ENCODE measurements around the gene LURAP1L.

Gene LURAP1L

DNA sequence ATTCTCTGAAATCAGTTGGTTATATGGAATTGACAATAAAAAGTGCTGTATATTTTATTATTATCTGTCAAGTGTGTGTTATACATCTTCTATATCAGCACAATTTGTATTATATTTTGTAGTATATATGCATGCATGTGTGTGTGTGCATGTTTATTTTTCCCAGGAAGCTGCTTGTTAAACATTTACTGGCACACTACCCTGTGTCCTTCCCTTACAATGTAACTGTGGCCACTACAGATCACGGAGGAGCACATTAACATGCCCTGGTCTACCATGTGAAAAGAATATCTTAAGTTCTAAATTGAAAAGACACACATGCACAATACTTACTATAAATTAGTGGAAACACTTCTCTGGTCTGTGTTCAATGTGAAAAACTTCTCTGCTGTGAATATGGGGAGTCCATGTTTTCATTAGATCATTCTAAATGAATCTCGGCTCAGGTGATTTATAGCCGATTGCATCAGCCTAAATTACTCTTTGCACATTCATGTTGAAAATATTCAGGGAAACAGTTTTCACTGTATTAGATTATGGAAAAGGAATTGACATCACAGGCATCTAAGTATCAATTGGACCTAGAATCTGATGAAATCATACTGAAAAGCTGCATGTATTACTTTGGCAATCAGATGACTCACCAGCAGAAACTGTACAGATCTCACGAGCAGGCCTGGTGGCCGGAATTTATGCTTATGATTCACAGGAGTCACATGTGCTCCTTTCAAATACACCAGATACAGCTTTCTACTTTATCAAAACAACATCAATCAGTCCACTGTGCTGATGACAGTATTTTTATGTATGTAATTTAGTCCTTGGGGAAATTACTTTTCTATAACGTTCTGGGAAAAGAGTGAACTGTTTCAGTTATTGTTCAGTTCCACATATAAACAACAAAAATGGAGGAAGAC, 39.4 kb downstream of the LURAP1L start:
- no peak for DNase-seq

GRCh38 chr9:12814877-12815237, 40.0 kb downstream of the LURAP1L start:
- no peak for DNase-seq

- DNase-seq, result no peak
Measured at GRCh38 chr9:12815888-12816287, 41.1 kb downstream of the LURAP1L start.

- no peak for DNase-seq
Measured at GRCh38 chr9:12816656-12817101, 41.9 kb downstream of the LURAP1L start.

GRCh38 chr9:12817702-12818101, 42.9 kb downstream of the LURAP1L start:
- no peak for DNase-seq

- no peak for DNase-seq
Measured at GRCh38 chr9:12818431-12819000, 43.7 kb downstream of the LURAP1L start.

DNA sequence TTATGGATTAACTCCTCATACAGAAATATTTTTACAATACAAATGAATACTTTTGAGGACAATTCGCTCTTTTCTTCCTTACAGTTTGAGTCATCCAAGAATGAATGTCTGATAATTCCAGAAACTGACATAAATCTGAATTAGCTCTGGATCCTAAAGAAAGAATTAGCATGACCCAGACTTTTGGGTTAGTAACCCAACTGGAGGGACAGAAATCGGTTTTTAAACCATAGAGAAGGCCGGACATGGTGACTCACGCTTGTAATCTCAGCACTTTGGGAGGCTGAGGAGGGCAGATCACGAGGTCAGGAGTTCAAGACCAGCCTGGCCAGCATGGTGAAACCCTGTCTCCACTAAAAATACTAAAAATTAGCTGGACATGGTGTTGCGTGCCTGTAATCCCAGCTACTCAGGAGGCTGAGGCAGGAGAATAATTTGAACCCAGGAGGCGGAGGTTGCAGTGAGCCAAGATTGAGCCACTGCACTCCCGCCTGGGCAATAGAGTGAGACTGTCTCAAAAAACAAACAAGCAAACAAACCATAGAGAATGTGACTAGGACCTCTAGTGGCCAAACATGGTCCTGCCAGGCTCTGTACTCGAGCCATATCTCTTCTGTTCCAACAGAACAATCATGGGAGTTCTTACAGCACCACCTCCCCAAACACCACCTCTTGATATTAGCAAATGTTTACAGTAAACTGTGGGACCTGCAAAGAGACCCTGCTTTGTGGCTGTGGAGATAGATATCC, 44.8 kb downstream of the LURAP1L start:
- no peak for DNase-seq

DNA sequence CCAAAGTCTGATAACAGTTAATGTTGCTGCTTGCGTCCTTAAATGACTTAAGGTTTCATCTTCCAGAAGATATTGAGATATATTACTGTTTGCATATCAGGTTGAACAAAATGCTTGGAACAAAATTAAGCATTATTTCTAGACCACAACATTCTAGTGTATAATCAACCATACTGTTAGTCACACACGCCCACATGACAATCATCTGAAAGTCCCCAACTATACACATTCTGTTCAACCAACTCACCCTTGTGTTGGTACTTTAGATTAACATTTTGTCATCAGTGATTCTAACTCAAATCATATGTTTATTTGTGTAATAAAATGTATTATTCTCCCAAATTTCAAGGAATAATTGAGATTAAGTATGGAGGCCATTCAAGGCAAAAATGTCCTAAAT, 47.3 kb downstream of the LURAP1L start:
- no peak for DNase-seq

GRCh38 chr9:12826924-12827565, 52.2 kb downstream of the LURAP1L start:
- DNase-seq, result no peak

DNA sequence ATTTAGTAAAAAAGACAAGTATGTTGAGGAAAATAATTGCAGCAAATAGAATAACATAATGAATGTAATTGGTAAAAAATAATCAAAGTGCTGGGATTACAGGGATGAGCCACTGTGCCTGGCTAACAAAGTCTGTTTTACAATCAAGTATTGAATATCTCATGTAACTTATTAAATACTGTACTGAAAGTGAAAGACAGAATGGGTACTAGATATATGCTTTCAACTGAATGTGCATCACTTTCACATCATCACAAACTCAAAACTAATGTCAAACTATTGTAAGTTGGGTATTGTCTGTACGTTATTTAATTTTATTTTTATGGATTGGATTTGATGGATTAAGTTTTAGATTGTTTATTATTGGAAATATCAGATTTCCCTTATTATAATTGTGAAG, 58.9 kb downstream of the LURAP1L start:
- DNase-seq, result no peak

DNA sequence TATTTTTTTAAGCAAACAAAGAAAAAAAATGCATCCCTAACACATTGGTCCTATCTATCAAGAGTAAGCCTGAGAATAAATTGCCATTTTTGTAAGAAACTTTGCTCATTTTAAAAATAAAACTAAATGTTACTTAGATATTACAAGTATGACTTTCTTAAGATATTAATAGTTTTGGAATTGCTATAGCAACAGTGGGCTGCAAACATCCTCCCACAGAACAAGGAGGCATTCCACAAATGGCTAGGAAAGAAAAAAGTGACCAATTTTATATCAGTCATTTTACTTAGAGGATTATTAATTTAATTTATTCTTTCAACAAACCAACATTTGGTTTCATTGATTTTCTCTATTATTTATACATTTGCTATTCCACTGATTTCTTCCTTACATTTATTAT, 63.7 kb downstream of the LURAP1L start:
- no peak for DNase-seq

GRCh38 chr9:12843735-12844134, 68.9 kb downstream of the LURAP1L start:
- no peak for DNase-seq

GRCh38 chr9:12846035-12846434, 71.2 kb downstream of the LURAP1L start:
- DNase-seq, result no peak

DNA sequence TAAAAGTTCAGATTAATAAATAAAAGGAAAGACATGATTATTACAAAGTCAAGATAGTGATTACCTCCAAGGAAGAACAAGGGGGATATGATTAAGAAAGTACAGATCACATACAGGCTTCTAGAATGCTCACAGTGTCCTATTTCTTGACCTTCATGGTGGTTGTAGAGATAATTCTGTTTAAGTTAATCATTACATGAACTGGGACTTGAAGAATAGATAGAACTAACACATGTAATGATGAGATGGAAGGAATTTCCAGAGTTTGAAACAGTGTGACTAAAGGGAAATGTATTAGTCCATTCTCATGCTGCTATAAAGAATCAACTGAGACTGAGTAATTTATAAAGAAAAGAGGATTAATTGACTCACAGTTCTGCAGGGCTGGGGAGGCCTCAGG, 72.7 kb downstream of the LURAP1L start:
- no peak for DNase-seq

DNA sequence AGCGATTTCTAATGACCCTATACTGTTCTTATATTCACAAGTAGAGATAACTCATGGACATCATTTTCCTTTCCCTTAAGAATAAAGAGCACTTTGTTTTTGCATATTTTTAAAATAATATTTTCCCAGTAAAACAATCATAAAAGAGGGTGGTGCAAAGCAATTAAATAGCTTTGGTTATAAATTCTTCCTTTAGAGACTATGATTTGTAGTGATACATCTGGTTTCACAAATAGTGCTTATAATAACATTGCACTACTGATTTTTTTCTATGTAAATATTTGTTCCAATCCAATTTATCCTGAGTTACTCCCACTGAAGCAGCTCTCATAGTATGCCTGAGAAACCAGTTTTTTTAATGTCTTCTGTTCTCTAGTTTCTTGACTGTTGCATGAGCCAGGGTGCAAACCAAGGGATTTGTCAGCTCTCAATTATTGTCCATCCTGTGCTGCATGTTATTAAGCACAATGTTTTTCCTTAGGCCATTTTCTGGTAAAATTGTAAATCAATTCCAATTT, 74.7 kb downstream of the LURAP1L start:
- no peak for DNase-seq

DNA sequence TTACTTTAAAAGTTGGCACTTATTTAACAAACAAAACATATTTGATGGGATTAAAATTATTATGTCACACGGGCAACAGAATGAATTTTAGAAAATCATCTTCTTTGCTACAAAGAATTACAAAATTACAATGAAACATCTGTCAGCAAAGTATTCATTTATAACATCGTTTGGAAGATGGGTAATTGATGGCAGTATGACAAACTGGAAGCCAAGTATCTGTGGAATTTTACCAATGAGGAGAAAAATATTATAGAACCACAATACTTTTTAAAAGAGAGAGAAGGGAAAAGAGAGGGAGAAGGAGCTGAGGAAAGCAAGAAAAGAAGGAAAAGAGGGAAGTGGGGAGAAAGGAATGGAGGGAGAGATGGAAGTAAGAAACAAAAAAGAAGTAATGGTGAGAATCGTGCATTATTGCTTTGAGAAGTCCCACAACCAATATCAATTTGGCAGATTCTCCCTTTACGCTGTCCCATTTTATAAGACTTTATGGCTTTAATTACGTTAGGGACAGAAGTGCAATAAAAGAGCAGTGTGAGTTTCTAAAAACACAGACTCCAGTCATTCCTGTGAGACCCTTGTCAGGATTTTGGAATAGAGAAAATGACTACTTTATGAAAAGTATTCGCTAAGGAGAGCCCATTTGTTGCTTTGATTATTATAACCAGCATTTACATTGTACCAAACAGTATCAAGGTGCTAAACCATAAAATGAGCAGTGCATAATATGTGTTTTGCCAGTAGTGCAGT, 76.7 kb downstream of the LURAP1L start:
- no peak for DNase-seq

- DNase-seq, result no peak
Measured at GRCh38 chr9:12853051-12853450, 78.2 kb downstream of the LURAP1L start.

- DNase-seq, result no peak
Measured at GRCh38 chr9:12854221-12854620, 79.4 kb downstream of the LURAP1L start.

- no peak for DNase-seq
Measured at GRCh38 chr9:12855066-12855465, 80.2 kb downstream of the LURAP1L start.

DNA sequence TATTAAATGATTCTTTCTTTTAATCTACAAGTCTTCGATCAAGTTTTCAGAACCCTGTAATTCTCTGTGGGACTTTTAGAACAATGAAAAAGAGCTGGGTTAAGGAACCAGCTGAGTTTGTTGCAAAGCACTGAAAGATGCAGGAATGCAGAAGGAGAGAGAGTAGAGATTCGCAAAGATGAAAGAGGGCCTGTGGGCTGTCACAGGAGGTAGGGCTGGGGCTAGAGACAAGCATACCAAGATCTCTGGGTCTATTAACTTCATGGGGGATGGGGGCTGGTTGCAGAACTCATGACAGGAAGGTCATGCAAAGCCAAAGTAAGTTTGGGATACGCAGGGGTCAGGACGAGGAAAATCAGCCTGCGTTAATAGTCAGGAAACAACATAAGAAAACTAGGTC, 81.8 kb downstream of the LURAP1L start:
- DNase-seq, result no peak

DNA sequence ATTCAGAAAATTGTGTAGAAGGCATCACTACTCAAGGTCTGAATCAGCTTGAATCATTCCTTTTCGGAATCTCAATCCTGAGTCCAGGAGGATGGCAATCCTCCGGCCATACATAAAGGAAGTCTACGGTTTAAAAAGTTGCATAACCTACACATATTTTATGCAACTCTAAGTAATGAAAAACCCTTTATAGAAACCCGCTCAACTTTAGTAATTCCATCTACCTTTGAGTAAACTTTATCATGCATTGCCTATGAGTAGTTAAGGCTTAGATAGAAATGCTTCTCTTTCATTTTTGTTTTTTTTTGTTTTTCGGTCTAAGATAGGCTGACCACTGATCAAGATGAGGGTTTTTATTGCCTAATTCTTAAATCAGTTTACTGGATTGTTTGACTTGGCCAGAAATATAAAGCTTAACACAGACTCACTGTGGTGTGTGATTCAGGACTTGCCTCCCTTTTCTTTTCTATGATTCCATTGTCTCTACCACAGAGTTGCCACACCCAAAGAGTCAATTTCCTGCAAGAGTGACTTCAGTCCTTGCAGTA, 85.0 kb downstream of the LURAP1L start:
- DNase-seq, result no peak

DNA sequence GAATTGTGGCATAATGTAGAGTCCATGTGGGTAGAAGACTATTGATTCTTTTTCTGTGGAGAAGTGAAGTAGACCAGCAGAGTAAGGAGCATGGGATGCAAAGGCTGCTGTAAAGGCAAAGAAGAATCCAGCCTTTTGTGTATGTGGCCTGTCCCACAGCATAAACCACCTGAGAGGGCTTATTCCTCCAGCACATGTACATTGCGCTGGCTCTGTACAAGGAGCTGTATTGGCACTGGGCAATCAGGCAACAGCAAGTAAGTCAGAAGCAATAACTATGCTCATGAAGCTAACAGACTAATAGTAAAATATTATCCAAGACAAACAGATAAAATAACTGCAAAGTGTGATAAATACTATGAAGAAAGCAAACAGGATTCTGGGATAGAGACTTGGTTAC, 86.2 kb downstream of the LURAP1L start:
- DNase-seq, result no peak
